Endothelial cell of umbilical vein (primary cell): Measurements from ENCODE around the gene TMEM225B. TPM values are rescaled to one million over a fixed set of nuclear protein-coding genes. Genes with fewer than 3 reads are reported as not detected.

ENCODE experiments used
- BruUV-seq: library from RNA; stranded (reverse); fragments of 400-500 nt; replicated peaks from 2 replicates; lab custom pipeline; 2021; lab: Mats Ljungman, UMichigan
- CTCF ChIA-PET: fragments of 300-600, 350-600 bp; sonication (Branson Sonifier 250); formaldehyde crosslinking; loops from one replicate; lab custom pipeline; 2021; ENCODE audit warnings: antibody characterized with exemption, inconsistent platforms; lab: Charles Lee
- POLR2A ChIA-PET: fragments of 300-600, 350-600 bp; sonication (Branson Sonifier 250); formaldehyde crosslinking; loops from one replicate; lab custom pipeline; 2021; ENCODE audit warnings: antibody characterized with exemption, inconsistent platforms; lab: Charles Lee
- DNase-seq: peaks from one replicate; pipeline ENCODE4 v3.0.0-alpha.2; 2011; ENCODE audit warnings: low read depth, low spot score
- FAIRE-seq: peaks from 2 replicates; lab custom pipeline; 2011; peaks lifted over from hg19 to GRCh38; lab: Jason Lieb, UNC
- H2AFZ ChIP-seq: 2 replicates; pipeline ENCODE4 v1.6.0; 2012; ENCODE audit warnings: low read depth, low read length, control low read depth, inconsistent platforms
- H3K27ac ChIP-seq: 2 replicates; pipeline ENCODE4 v1.5.1; 2011; ENCODE audit warnings: low read depth, mild to moderate bottlenecking, control low read depth, low read length, moderate library complexity; ENCODE audit not compliant: insufficient read depth
- H3K27me3 ChIP-seq, 2 experiments: 2 replicates each; pipeline versions ENCODE4 v1.6.0 to v1.6.1; 2011; ENCODE audit warnings: low read length in 2 of 2, mixed read lengths in 1 of 2; ENCODE audit not compliant: control insufficient read depth in 2 of 2, insufficient read depth in 2 of 2
- H3K36me3 ChIP-seq, 2 experiments: 2 replicates in 1 of 2; 3 replicates in 1 of 2; pipeline ENCODE4 v1.5.1; 2011; ENCODE audit warnings: low read length in 2 of 2, mild to moderate bottlenecking in 1 of 2, moderate library complexity in 1 of 2; ENCODE audit not compliant: control insufficient read depth in 2 of 2, insufficient read depth in 2 of 2; ENCODE audit errors: extremely low read depth in 1 of 2
- H3K4me1 ChIP-seq: 3 replicates; pipeline ENCODE4 v1.5.1; 2011; ENCODE audit warnings: mild to moderate bottlenecking, low read length; ENCODE audit not compliant: control insufficient read depth, insufficient read depth; ENCODE audit errors: extremely low read depth
- H3K4me2 ChIP-seq: 2 replicates; pipeline ENCODE4 v1.6.1; 2011; ENCODE audit warnings: low read length, control low read depth, mixed read lengths; ENCODE audit not compliant: insufficient read depth
- H3K4me3 ChIP-seq, 3 experiments: fragments of 200-600 bp in 1 of 3; sonication (generic), shearing (Covaris generic) in 1 of 3; replicated peaks in 1 of 3; 2 replicates each; pipeline ENCODE4 v1.5.1; 2011 to 2016; ENCODE audit warnings: control low read depth in 3 of 3, low read length in 3 of 3, mild to moderate bottlenecking in 2 of 3, inconsistent platforms in 1 of 3, low read depth in 1 of 3, moderate library complexity in 1 of 3; ENCODE audit not compliant: insufficient read depth in 1 of 3
- H3K79me2 ChIP-seq: 2 replicates; pipeline ENCODE4 v1.6.0; 2012; ENCODE audit warnings: low read length, inconsistent platforms; ENCODE audit not compliant: control insufficient read depth, insufficient read depth
- H3K9ac ChIP-seq: replicated peaks from 2 replicates; pipeline ENCODE3; 2011; ENCODE audit warnings: low read length, control low read depth; ENCODE audit not compliant: insufficient read depth; ENCODE audit errors: extremely low read depth
- H3K9me1 ChIP-seq: replicated peaks from 3 replicates; pipeline ENCODE4 v1.6.0; 2011; ENCODE audit warnings: mild to moderate bottlenecking, low read length; ENCODE audit not compliant: control insufficient read depth, insufficient read depth; ENCODE audit errors: extremely low read depth
- H3K9me3 ChIP-seq: replicated peaks from 2 replicates; pipeline ENCODE4 v1.5.1; 2012; ENCODE audit warnings: low read length, inconsistent platforms; ENCODE audit not compliant: control insufficient read depth, insufficient read depth
- H4K20me1 ChIP-seq: replicated peaks from 2 replicates; pipeline ENCODE3; 2011; ENCODE audit warnings: mild to moderate bottlenecking, low read length; ENCODE audit not compliant: control insufficient read depth, insufficient read depth; ENCODE audit errors: extremely low read depth
- EZH2 ChIP-seq: IDR thresholded peaks from 2 replicates; pipeline ENCODE4 v1.6.1; 2012; ENCODE audit warnings: borderline replicate concordance, low read depth, mild to moderate bottlenecking, moderate library complexity, low read length, inconsistent platforms; ENCODE audit not compliant: severe bottlenecking
- FOS ChIP-seq: IDR thresholded peaks from 2 replicates; pipeline ENCODE4 v1.6.1; 2011; ENCODE audit warnings: mild to moderate bottlenecking, low read length, moderate library complexity, borderline replicate concordance; ENCODE audit not compliant: insufficient read depth
- GATA2 ChIP-seq: IDR thresholded peaks from 2 replicates; pipeline ENCODE4 v1.7.0; 2011; ENCODE audit warnings: low read depth, mild to moderate bottlenecking, moderate library complexity, mixed read lengths, low read length; ENCODE audit not compliant: insufficient read length, insufficient read depth
- JUN ChIP-seq: IDR thresholded peaks from 2 replicates; pipeline ENCODE4 v1.6.1; 2011; ENCODE audit warnings: borderline replicate concordance, low read depth; ENCODE audit not compliant: insufficient read length, insufficient read depth
- MAX ChIP-seq: IDR thresholded peaks from 2 replicates; pipeline ENCODE4 v1.6.1; 2011; ENCODE audit not compliant: insufficient read depth, insufficient read length
- MYC ChIP-seq: IDR thresholded peaks from one replicate; pipeline ENCODE4 v1.6.1; 2011; ENCODE audit warnings: mild to moderate bottlenecking, low read depth, low read length
- POLR2A ChIP-seq: IDR thresholded peaks from 2 replicates; pipeline ENCODE4 v1.6.1; 2012; ENCODE audit warnings: low read depth, mild to moderate bottlenecking, control low read depth, low read length
- POLR2AphosphoS5 ChIP-seq: IDR thresholded peaks from 2 replicates; pipeline ENCODE4 v1.6.1; 2012; ENCODE audit warnings: low read depth, mild to moderate bottlenecking, control low read depth, low read length, moderate library complexity; ENCODE audit not compliant: insufficient read depth
- dilution Hi-C: fragments of 300-500 bp; cut with MboI; formaldehyde crosslinking; loops from one replicate; pipeline ENCODE4 v1.15.0; 2019; ENCODE audit warnings: low sequenced_read_pairs; ENCODE audit not compliant: extremely low pct_ligation_motif_present
- intact Hi-C: fragments of 100-400 bp; cut with micrococcal nuclease; formaldehyde crosslinking; loops from one replicate; pipeline ENCODE4 v1.10.0; 2022
- polyA plus RNA-seq, 4 experiments: library from polyadenylated mRNA; depleted of rRNA in 3 of 4; stranded (reverse) in 3 of 4; unstranded in 1 of 4; fragments of >200 nt; gene quantifications; 2 replicates each; pipeline versions ENCODE4 v1.2.1 to v1.2.3, GENCODE V29; 2011 to 2012; ENCODE audit warnings: missing spikeins in 1 of 4
- total RNA-seq: library from RNA; stranded (reverse); gene quantifications from 2 replicates; pipeline ENCODE4 v1.2.3, GENCODE V29; 2021
- TF ChIP-seq, protein P1 (sequence below), 2 donors: IDR thresholded peaks; 1 replicate in 1 of 2; 2 replicates in 1 of 2; pipeline ENCODE4 v1.5.1; 2011; ENCODE audit warnings: low read length in 2 of 2, mild to moderate bottlenecking in 2 of 2, moderate library complexity in 2 of 2, control low read depth in 1 of 2, inconsistent platforms in 1 of 2, low read depth in 1 of 2; ENCODE audit not compliant: insufficient read depth in 1 of 2; ENCODE audit errors: extremely low read depth in 1 of 2

Gene TMEM225B
- total and polyA plus RNA-seq, 2 donors (not counting 3 experiments of a cell fraction or from before 2014, with no cell fraction given): 0.29 TPM; not detected in 1

- intact Hi-C loops (no loop called here), dilution Hi-C loops (no loop called here)
- H3K27me3 ChIP-seq: no peaks in the 10 kb centered on the region
- H2AFZ ChIP-seq: no peak overlapping the region
- no peaks in the 10 kb centered on the region for H3K9me3 ChIP-seq
- no peak overlapping the region for H3K4me2 ChIP-seq
- POLR2A ChIA-PET: no interaction called here
- no peaks in the 10 kb centered on the region for H3K79me2 ChIP-seq
- H3K9me1 ChIP-seq: no peaks in the 10 kb centered on the region
- no peak for FAIRE-seq
- no peak overlapping the region for H3K4me3 ChIP-seq
- H4K20me1 ChIP-seq: no peaks in the 10 kb centered on the region
- no peaks in the 10 kb centered on the region for H3K4me1 ChIP-seq
- CTCF ChIA-PET: no interaction called here
- H3K9ac ChIP-seq: no peak overlapping the region
- no TSS peak for BruUV-seq
- TF ChIP-seq EZH2: no peak
- TF ChIP-seq POLR2A: no peak
- TF ChIP-seq GATA2: no peak
- no peak for TF ChIP-seq POLR2AphosphoS5
- TF ChIP-seq, protein P1, sequence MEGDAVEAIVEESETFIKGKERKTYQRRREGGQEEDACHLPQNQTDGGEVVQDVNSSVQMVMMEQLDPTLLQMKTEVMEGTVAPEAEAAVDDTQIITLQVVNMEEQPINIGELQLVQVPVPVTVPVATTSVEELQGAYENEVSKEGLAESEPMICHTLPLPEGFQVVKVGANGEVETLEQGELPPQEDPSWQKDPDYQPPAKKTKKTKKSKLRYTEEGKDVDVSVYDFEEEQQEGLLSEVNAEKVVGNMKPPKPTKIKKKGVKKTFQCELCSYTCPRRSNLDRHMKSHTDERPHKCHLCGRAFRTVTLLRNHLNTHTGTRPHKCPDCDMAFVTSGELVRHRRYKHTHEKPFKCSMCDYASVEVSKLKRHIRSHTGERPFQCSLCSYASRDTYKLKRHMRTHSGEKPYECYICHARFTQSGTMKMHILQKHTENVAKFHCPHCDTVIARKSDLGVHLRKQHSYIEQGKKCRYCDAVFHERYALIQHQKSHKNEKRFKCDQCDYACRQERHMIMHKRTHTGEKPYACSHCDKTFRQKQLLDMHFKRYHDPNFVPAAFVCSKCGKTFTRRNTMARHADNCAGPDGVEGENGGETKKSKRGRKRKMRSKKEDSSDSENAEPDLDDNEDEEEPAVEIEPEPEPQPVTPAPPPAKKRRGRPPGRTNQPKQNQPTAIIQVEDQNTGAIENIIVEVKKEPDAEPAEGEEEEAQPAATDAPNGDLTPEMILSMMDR (IDR thresholded peaks at IDR 0.05; ENCODE audit: extremely low read depth in 1 of 2, insufficient read depth in 1 of 2, low read depth in 1 of 2, low read length in 2 of 2): no peak
- DNase-seq: no peak
- H3K36me3 ChIP-seq: no peaks in the 10 kb centered on the region
- H3K27ac ChIP-seq: no peak overlapping the region
Observed at GRCh38 chr7:99638731-99639130, 40.7 kb downstream of the TMEM225B start.

DNA sequence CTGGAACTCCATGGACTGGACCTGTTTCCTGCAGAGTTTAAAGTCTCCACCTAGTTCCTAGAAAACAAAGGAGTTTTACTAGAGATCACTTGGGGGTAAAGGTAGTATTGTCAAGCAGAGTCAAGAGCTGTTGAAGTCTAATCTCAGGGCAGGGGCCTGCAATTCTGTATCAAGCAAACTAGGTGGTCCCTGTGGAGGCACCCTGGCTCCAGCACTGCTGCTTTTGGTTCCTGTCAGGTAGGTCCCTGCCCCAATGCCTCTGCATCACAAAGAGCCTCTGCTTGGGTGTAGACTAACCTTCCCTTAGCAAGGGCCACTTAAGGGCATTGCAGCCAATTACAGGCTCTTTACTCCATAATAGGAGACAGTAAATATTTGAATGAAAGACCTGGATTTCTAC is 41.2 kb downstream of the TMEM225B start:
- Histone ChIP-seq H3K36me3 (no peaks in the 10 kb centered on the region), H3K4me3 (no peak overlapping the region), H3K4me2 (no peak overlapping the region), H3K9me3 (no peaks in the 10 kb centered on the region), H3K9ac (no peak overlapping the region), H3K27ac (no peak overlapping the region), H3K79me2 (no peaks in the 10 kb centered on the region), H4K20me1 (no peaks in the 10 kb centered on the region), H3K27me3 (no peaks in the 10 kb centered on the region), H2AFZ (no peak overlapping the region), H3K9me1 (no peaks in the 10 kb centered on the region), H3K4me1 (no peaks in the 10 kb centered on the region)
- CTCF ChIA-PET: no interaction called here
- no TSS peak for BruUV-seq
- intact Hi-C loops: no loop called here
- TF ChIP-seq JUN: no peak
- TF ChIP-seq POLR2AphosphoS5: no peak
- TF ChIP-seq, protein P1 (IDR thresholded peaks at IDR 0.05; ENCODE audit: extremely low read depth in 1 of 2, insufficient read depth in 1 of 2, low read depth in 1 of 2, low read length in 2 of 2): no peak
- TF ChIP-seq GATA2: no peak
- TF ChIP-seq EZH2: no peak
- TF ChIP-seq MAX: no peak
- TF ChIP-seq POLR2A: no peak
- TF ChIP-seq MYC: no peak
- TF ChIP-seq FOS: no peak
- DNase-seq: no peak
- dilution Hi-C loops: no loop called here
- POLR2A ChIA-PET: no interaction called here
- no peak for FAIRE-seq
